KMS-11 (cell line): ENCODE data around the gene DIP2C.

Source experiments
- H2AFZ ChIP-seq: fragments of 200-600 bp; sonication (generic); 2 replicates; pipeline ENCODE4 v1.6.1; 2016; ENCODE audit warnings: antibody characterized with exemption, mixed run types, low read depth
- H3K27ac ChIP-seq: fragments of 200-600 bp; sonication (generic); 2 replicates; pipeline ENCODE4 v1.6.1; 2016; ENCODE audit warnings: mild to moderate bottlenecking, mixed run types
- H3K27me3 ChIP-seq: fragments of 200-600 bp; sonication (generic); 2 replicates; pipeline ENCODE4 v1.6.1; 2017; ENCODE audit warnings: mild to moderate bottlenecking, low read depth, mixed run types, moderate library complexity; ENCODE audit not compliant: insufficient read depth
- H3K36me3 ChIP-seq: fragments of 200-600 bp; sonication (generic); 2 replicates; pipeline ENCODE4 v1.6.1; 2017; ENCODE audit warnings: mild to moderate bottlenecking, mixed run types; ENCODE audit not compliant: insufficient read depth
- H3K4me1 ChIP-seq: fragments of 200-600 bp; sonication (generic); 2 replicates; pipeline ENCODE4 v1.6.1; 2016; ENCODE audit warnings: mild to moderate bottlenecking, low read depth, mixed run types; ENCODE audit not compliant: poor library complexity, severe bottlenecking
- H3K4me2 ChIP-seq: fragments of 200-600 bp; sonication (generic); 2 replicates; pipeline ENCODE4 v1.7.0; 2016; ENCODE audit warnings: mild to moderate bottlenecking, mixed run types
- H3K4me3 ChIP-seq: fragments of 200-600 bp; sonication (generic); IDR thresholded peaks from 2 replicates; pipeline ENCODE4 v1.6.1; 2017; ENCODE audit warnings: low read depth, low read length, mixed read lengths; ENCODE audit not compliant: insufficient read depth
- H3K79me2 ChIP-seq: fragments of 200-600 bp; sonication (generic); 2 replicates; pipeline ENCODE4 v1.6.1; 2016; ENCODE audit warnings: low read depth, mixed run types; ENCODE audit not compliant: insufficient read depth
- H3K9ac ChIP-seq: fragments of 200-600 bp; sonication (generic); 2 replicates; pipeline ENCODE4 v1.6.1; 2016; ENCODE audit warnings: mild to moderate bottlenecking, mixed run types
- H4K20me1 ChIP-seq: fragments of 200-600 bp; sonication (generic); 2 replicates; pipeline ENCODE4 v1.6.1; 2016; ENCODE audit warnings: mild to moderate bottlenecking, mixed run types; ENCODE audit not compliant: insufficient read depth
- CTCF ChIP-seq: fragments of 200-600 bp; sonication (generic); conservative IDR thresholded peaks from 2 replicates; pipeline ENCODE4 v1.6.1; 2017; ENCODE audit warnings: low read depth, mild to moderate bottlenecking, antibody characterized with exemption, low read length, moderate library complexity, mixed read lengths

DIP2C gene

GRCh38 chr10:235915-236314 is 453.6 kb downstream of the DIP2C start:
- Histone ChIP-seq H3K27ac (no peak overlapping the region), H2AFZ (no peak overlapping the region), H4K20me1 (no peaks in the 10 kb centered on the region), H3K79me2 (no peaks in the 10 kb centered on the region), H3K27me3 (no peaks in the 10 kb centered on the region), H3K36me3 (no peaks in the 10 kb centered on the region; the same call in 1 of the 2 replicates), H3K4me1 (no peaks in the 10 kb centered on the region), H3K4me3 (no peak overlapping the region), H3K9ac (no peak overlapping the region), H3K4me2 (no peak overlapping the region)
- TF ChIP-seq CTCF, result no peak

GRCh38 chr10:234708-235406 is 454.6 kb downstream of the DIP2C start:
- Histone ChIP-seq H3K36me3 (no peaks in the 10 kb centered on the region; the same call in 1 of the 2 replicates), H2AFZ (no peak overlapping the region), H3K4me2 (no peak overlapping the region), H3K27me3 (no peaks in the 10 kb centered on the region), H3K27ac (no peak overlapping the region), H3K9ac (no peak overlapping the region), H3K79me2 (no peaks in the 10 kb centered on the region), H3K4me1 (no peaks in the 10 kb centered on the region), H3K4me3 (no peak overlapping the region), H4K20me1 (no peaks in the 10 kb centered on the region)
- TF ChIP-seq CTCF, result no peak

- no peak for TF ChIP-seq CTCF
- no peak overlapping the region for H3K4me2 ChIP-seq
- H3K4me3 ChIP-seq, result no peak overlapping the region
- no peaks in the 10 kb centered on the region for H3K27me3 ChIP-seq
- H3K36me3 ChIP-seq, result no peaks in the 10 kb centered on the region
- H4K20me1 ChIP-seq, result no peaks in the 10 kb centered on the region
- no peak overlapping the region for H3K9ac ChIP-seq
- no peak overlapping the region for H2AFZ ChIP-seq
- H3K27ac ChIP-seq, result no peak overlapping the region
- H3K79me2 ChIP-seq, result no peaks in the 10 kb centered on the region
- H3K4me1 ChIP-seq, result no peaks in the 10 kb centered on the region
Observed at GRCh38 chr10:232878-233277, 456.6 kb downstream of the DIP2C start.

GRCh38 chr10:232061-232460 is 457.4 kb downstream of the DIP2C start:
- Histone ChIP-seq H3K27ac (no peak overlapping the region), H3K9ac (no peak overlapping the region), H3K36me3 (no peaks in the 10 kb centered on the region), H2AFZ (no peak overlapping the region), H3K4me1 (no peaks in the 10 kb centered on the region), H3K79me2 (no peaks in the 10 kb centered on the region), H3K4me2 (no peak overlapping the region), H4K20me1 (no peaks in the 10 kb centered on the region), H3K27me3 (no peaks in the 10 kb centered on the region), H3K4me3 (no peak overlapping the region)
- no peak for TF ChIP-seq CTCF
